ENCODE results near the gene TMEM266. TPM values are rescaled to one million over a fixed set of nuclear protein-coding genes. Genes with fewer than 3 reads are reported as not detected.
A peak's percentile ranks its signal among the peaks of the same experiment; 100 is the strongest.

TMEM266 gene
- total RNA-seq, 1 experiment from 2014 or later: not detected

GRCh38 chr15:76209942-76210341, 150.2 kb downstream of the TMEM266 start:
- ATAC-seq (no peak), DNase-seq (no peak)
- Histone ChIP-seq H3K79me2 (ENCODE audit: low read length) (no peaks in the 10 kb centered on the region), H3K36me3 (ENCODE audit: low read depth, low read length) (no peaks in the 10 kb centered on the region), H3K27me3 (ENCODE audit: low read length) (no peaks in the 10 kb centered on the region), H3K27ac (ENCODE audit: low read length) (no peak overlapping the region), H3K9ac (ENCODE audit: low read length) (no peak overlapping the region), H3F3A (ENCODE audit: low read length, unreplicated experiment) (no peaks in the 10 kb centered on the region), H2AFZ (ENCODE audit: low read length) (no peak overlapping the region), H3K4me1 (ENCODE audit: insufficient read depth, low read length) (no peaks in the 10 kb centered on the region), H4K20me1 (ENCODE audit: low read length) (no peaks in the 10 kb centered on the region), H3K9me3 (ENCODE audit: low read length) (no peaks in the 10 kb centered on the region), H3K9me2 (replicated peaks; ENCODE audit: low read length) (no peaks in the 10 kb centered on the region), H3K4me2 (ENCODE audit: low read length) (no peak overlapping the region), H3K4me3 (ENCODE audit: low read length) (no peak overlapping the region)
- ChIA-PET CTCF (no interaction called here), POLR2A (ENCODE audit: unreplicated experiment) (no interaction called here)
- TF ChIP-seq EZH2 (IDR thresholded peaks at IDR 0.05; ENCODE audit: low read length, unreplicated experiment) (no peak), CTCF (conservative IDR thresholded peaks at IDR 0.05; ENCODE audit: low read depth, low read length) (no peak), EZH2phosphoT487 (IDR thresholded peaks at IDR 0.05; ENCODE audit: borderline replicate concordance, low read length) (no peak)
- no TSS peak for BruUV-seq (replicated peaks)
- intact Hi-C loops (cut with micrococcal nuclease): no loop called here

- intact Hi-C loops (cut with micrococcal nuclease): loop anchor here (2.0 kb wide), 1 partner anchor 25 kb away; no protein-coding TSS in a partner anchor
- Histone ChIP-seq H2AFZ (ENCODE audit: low read length) (no peak overlapping the region), H3K9ac (ENCODE audit: low read length) (no peak overlapping the region), H3K36me3 (ENCODE audit: low read depth, low read length) (no peaks in the 10 kb centered on the region), H3K4me2 (ENCODE audit: low read length) (no peak overlapping the region), H3K27me3 (ENCODE audit: low read length) (no peaks in the 10 kb centered on the region), H4K20me1 (ENCODE audit: low read length) (no peaks in the 10 kb centered on the region; the same call in 1 of the 2 replicates), H3K4me3 (ENCODE audit: low read length) (no peak overlapping the region), H3K4me1 (ENCODE audit: insufficient read depth, low read length) (peaks cover 24% of the 10 kb centered on the region), H3F3A (ENCODE audit: low read length, unreplicated experiment) (peaks cover 5% of the 10 kb centered on the region), H3K9me2 (replicated peaks; ENCODE audit: low read length) (no peaks in the 10 kb centered on the region), H3K9me3 (ENCODE audit: low read length) (no peaks in the 10 kb centered on the region), H3K79me2 (ENCODE audit: low read length) (no peaks in the 10 kb centered on the region), H3K27ac (ENCODE audit: low read length) (no peak overlapping the region)
- ChIA-PET CTCF (no interaction called here), POLR2A (ENCODE audit: unreplicated experiment) (no interaction called here)
- ATAC-seq (no peak), DNase-seq (no peak)
- no peak for TF ChIP-seq EZH2 (IDR thresholded peaks at IDR 0.05; ENCODE audit: low read length, unreplicated experiment)
- no peak for TF ChIP-seq CTCF (conservative IDR thresholded peaks at IDR 0.05; ENCODE audit: low read depth, low read length)
- no peak for TF ChIP-seq EZH2phosphoT487 (IDR thresholded peaks at IDR 0.05; ENCODE audit: borderline replicate concordance, low read length)
- BruUV-seq (replicated peaks): no TSS peak
Observed at GRCh38 chr15:76215634-76216033, 155.8 kb downstream of the TMEM266 start.

- Histone ChIP-seq H2AFZ (ENCODE audit: low read length) (no peak overlapping the region), H3K4me2 (ENCODE audit: low read length) (peak overlapping the region; percentile 56), H3K36me3 (ENCODE audit: low read depth, low read length) (no peaks in the 10 kb centered on the region), H3K27ac (ENCODE audit: low read length) (0 out of 2 replicates have a peak overlapping the region, but pooled peaks have one; percentile 9), H3K9ac (ENCODE audit: low read length) (no peak overlapping the region), H3F3A (ENCODE audit: low read length, unreplicated experiment) (peaks cover 5% of the 10 kb centered on the region), H3K79me2 (ENCODE audit: low read length) (no peaks in the 10 kb centered on the region), H3K9me3 (ENCODE audit: low read length) (no peaks in the 10 kb centered on the region), H4K20me1 (ENCODE audit: low read length) (no peaks in the 10 kb centered on the region; the same call in 1 of the 2 replicates), H3K9me2 (replicated peaks; ENCODE audit: low read length) (no peaks in the 10 kb centered on the region), H3K4me1 (ENCODE audit: insufficient read depth, low read length) (peaks cover 24% of the 10 kb centered on the region), H3K27me3 (ENCODE audit: low read length) (no peaks in the 10 kb centered on the region), H3K4me3 (ENCODE audit: low read length) (no peak overlapping the region; the same call in 1 of the 2 replicates)
- ATAC-seq (peak; percentile 84), DNase-seq (peak; percentile 79)
- no TSS peak for BruUV-seq (replicated peaks)
- intact Hi-C loops (cut with micrococcal nuclease): loop anchor here (2.0 kb wide), 1 partner anchor 26 kb away; no protein-coding TSS in a partner anchor
- POLR2A ChIA-PET (ENCODE audit: unreplicated experiment): no interaction called here
- no peak for TF ChIP-seq EZH2phosphoT487 (IDR thresholded peaks at IDR 0.05; ENCODE audit: borderline replicate concordance, low read length)
- no peak for TF ChIP-seq EZH2 (IDR thresholded peaks at IDR 0.05; ENCODE audit: low read length, unreplicated experiment)
- TF ChIP-seq CTCF (conservative IDR thresholded peaks at IDR 0.05; ENCODE audit: low read depth, low read length): no peak
- CTCF ChIA-PET: no interaction called here
Observed at GRCh38 chr15:76217029-76217881, 157.5 kb downstream of the TMEM266 start.
